Measurements from ENCODE around the gene PPFIA1. TPM values are rescaled to one million over a fixed set of nuclear protein-coding genes. Genes with fewer than 3 reads are reported as not detected.

PPFIA1 gene
- total and polyA plus RNA-seq, 10 of the 15 experiments (the other 5 are each of a cell fraction or from before 2014, with no cell fraction given) = 5.2 to 26.2 (median 15.8) TPM

GRCh38 chr11:70431611-70432010 lies 161.1 kb downstream of the PPFIA1 start:
- FAIRE-seq = no peak
- CTCF ChIA-PET = no interaction called here

More at GRCh38 chr11:70431611-70432010, 161.1 kb downstream of the PPFIA1 start:
- no peaks in the 10 kb centered on the region; the same call in 2 of the 3 replicates for H3K9me3 ChIP-seq (replicated peaks; ENCODE audit: control insufficient read depth, insufficient read depth, low read length)
- no peaks in the 10 kb centered on the region for H3K36me3 ChIP-seq (ENCODE audit: control insufficient read depth in 2 of 2, insufficient read depth in 2 of 2, low read length in 1 of 2)
- no TSS peak for BruUV-seq (replicated peaks)
- in situ Hi-C loops (cut with MboI) (no loop called here), intact Hi-C loops (cut with micrococcal nuclease; ENCODE audit: unreplicated experiment) (no loop called here)
- 70% methylated on average over 12 of the region's 12 CpGs for WGBS (ENCODE audit: insufficient coverage, insufficient replicate concordance, low lambda C conversion rate, missing lambda C conversion rate)
- ChIA-PET SMC1A (ENCODE audit: uncharacterized antibody, unreplicated experiment) (no interaction called here), POLR2A (no interaction called here), RAD21 (ENCODE audit: unreplicated experiment) (no interaction called here)
- no peaks in the 10 kb centered on the region for H3K79me2 ChIP-seq (ENCODE audit: control insufficient read depth, insufficient read depth, low read length)
- H3K4me3 ChIP-seq = no peak overlapping the region
- no peak for DNase-seq (ENCODE audit: low read depth, low spot score)
- no peak overlapping the region for H2AFZ ChIP-seq (ENCODE audit: control insufficient read depth, low read depth, low read length)
- H4K20me1 ChIP-seq (ENCODE audit: control insufficient read depth, insufficient read depth) = no peaks in the 10 kb centered on the region
- ATAC-seq = no peak
- no peak overlapping the region for H3K9ac ChIP-seq (ENCODE audit: control insufficient read depth, insufficient read depth, low read length)
- peaks cover 4% of the 10 kb centered on the region for H3K4me1 ChIP-seq (ENCODE audit: control insufficient read depth, insufficient read depth, low read length)
- no peak for TF ChIP-seq ZNF274 (IDR thresholded peaks at IDR 0.05; ENCODE audit: insufficient read depth, insufficient read length)
- no peak for TF ChIP-seq POLR2AphosphoS2 (IDR thresholded peaks at IDR 0.05; ENCODE audit: low read depth, low read length)
- TF ChIP-seq CHD4 (IDR thresholded peaks at IDR 0.05) = no peak
- TF ChIP-seq RELB (IDR thresholded peaks at IDR 0.05; ENCODE audit: low read depth) = no peak
- no peak for TF ChIP-seq MEF2A (IDR thresholded peaks at IDR 0.05; ENCODE audit: insufficient read depth, low read depth, low read length)
- TF ChIP-seq NFYB (IDR thresholded peaks at IDR 0.05; ENCODE audit: insufficient read depth, low read depth, low read length) = no peak
- TF ChIP-seq CTCF (IDR thresholded peaks at IDR 0.05 in 2 of 3, conservative IDR thresholded peaks at IDR 0.05 in 1 of 3; ENCODE audit: control insufficient read depth in 2 of 3, extremely low read depth in 1 of 3, insufficient read depth in 1 of 3, low read depth in 3 of 3, low read length in 3 of 3) = no peak
- TF ChIP-seq NRF1 (conservative IDR thresholded peaks at IDR 0.05; ENCODE audit: low read depth, low read length) = no peak
- no peak overlapping the region for H3K27ac ChIP-seq (ENCODE audit: control insufficient read depth, insufficient read depth)
- H3K4me2 ChIP-seq (ENCODE audit: control insufficient read depth, insufficient read depth) = no peak overlapping the region
- H3K27me3 ChIP-seq (replicated peaks in 1 of 2; ENCODE audit: control insufficient read depth in 2 of 2, insufficient read depth in 2 of 2, low read length in 1 of 2) = no peaks in the 10 kb centered on the region; a peak in 1 of 4 replicates

Measured in GM12878 (cell line).